GM21528 (cell line): ENCODE data around the gene TMED9.
"Not testable (repeated sequence)": the region's sequence is repeated elsewhere in the genome, so short reads cannot be mapped to it uniquely, and the experiment has no call there.

ENCODE experiments used
- ATAC-seq: cut with Tn5 transposase; IDR thresholded peaks from one replicate; pipeline ENCODE4 v1.9.1; 2021; ENCODE audit warnings: mild to moderate bottlenecking, moderate library complexity; ENCODE audit not compliant: unreplicated experiment, low FRiP score

The TMED9 gene

DNA sequence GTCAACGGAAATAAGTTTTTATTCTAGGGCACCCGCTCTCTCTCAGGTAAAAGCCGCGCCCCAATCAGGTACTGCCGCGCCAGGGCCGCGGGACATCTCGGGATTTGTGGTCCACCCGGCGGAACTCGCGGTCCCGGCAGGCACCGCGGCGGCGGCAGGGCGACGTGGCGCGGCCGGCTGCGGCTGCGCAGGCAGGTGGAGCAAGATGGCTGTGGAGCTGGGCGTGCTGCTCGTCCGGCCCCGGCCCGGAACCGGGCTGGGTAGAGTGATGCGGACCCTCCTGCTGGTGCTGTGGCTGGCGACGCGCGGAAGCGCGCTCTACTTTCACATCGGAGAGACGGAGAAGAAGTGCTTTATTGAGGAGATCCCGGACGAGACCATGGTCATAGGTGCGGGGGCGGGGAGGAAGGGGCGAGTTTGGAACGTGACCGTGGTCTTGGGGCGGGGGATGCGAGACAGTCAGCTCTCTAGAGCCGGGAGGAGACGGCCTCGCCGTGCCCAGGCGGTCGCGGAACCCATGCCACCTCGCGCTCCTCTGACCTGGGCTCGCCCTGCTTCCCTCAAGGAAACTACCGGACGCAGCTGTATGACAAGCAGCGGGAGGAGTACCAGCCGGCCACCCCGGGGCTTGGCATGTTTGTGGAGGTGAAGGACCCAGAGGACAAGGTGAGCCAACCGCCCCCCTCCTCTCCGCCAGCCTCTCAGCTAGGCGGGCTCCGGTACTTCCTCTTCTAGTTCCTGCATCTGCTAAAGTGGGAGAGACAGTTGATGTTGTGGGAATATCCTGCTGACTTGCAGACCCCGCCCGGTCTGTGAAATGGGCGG is at the start of gene TMED9:
Gene TMED9, plus strand, starts transcription at position 194 of the 825 bp plus-strand sequence. Its CDS starts 12 bp downstream, at position 206.
- ATAC-seq, result peak; percentile 86

DNA sequence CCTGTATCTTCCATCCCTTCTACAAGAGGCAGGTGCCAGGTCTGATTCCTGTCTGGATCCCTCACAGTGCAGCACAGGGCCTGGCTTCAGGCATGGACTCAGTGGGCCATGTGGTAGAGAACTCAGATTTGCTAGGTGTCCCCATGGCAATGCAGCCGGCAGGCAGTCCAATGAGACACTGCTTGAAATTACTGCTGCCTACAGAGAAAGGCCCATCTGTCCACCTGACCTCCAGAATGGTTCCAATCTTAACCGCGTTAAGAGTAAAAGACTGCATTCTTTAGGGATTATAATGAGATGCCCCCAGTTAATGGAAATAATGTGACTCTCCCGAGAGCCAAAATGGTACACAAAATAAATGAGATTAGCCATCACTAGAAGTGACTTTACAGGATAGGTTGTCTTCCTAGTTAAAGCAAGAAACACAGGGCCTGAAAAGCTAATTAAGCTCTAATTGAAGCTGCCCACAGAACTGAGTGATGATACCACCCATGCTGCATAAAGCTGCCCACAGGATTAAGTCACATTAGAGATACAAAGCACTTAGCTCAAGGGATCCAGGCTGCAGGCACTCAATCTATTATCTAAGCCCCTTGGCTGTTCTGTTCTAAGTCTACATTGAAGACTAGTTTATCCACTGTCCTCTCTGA is 49.1 kb upstream of the TMED9 start:
- no peak for ATAC-seq

DNA sequence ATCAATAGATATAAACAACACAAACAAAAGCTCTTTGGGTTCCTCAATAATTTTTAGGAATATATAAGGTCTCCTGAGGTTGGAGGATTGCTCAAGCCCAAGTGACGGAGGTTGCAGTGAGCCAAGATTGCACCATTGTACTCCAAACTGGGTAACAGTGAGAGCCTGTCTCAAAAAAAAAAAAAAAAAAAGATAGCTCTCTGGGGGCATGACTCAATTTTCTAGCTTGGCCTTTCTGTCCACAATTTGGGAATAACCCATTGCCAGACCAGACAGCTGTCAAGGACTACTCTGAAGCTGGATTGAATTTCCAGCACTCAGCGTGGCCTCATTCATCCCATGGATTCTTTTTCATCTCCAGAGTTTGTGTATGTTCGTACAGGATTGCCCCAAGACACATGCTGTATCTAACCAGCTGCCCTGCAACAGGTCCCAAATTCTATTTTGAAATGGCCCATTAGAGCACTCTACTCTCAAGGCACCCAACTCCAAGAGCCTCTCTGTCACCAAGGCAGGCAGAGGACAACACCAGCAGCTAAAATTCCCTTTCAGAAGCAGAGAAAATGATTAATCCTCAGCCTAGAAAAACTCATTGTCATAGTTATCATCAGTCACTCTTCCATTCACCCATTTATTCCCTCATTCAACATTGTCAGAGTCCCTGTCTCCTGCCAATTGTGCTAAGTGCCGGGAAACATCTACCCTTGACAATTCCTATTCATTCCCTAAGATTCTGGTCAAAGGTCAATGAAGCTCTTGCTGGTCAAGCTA is 46.3 kb upstream of the TMED9 start:
- no peak for ATAC-seq

DNA sequence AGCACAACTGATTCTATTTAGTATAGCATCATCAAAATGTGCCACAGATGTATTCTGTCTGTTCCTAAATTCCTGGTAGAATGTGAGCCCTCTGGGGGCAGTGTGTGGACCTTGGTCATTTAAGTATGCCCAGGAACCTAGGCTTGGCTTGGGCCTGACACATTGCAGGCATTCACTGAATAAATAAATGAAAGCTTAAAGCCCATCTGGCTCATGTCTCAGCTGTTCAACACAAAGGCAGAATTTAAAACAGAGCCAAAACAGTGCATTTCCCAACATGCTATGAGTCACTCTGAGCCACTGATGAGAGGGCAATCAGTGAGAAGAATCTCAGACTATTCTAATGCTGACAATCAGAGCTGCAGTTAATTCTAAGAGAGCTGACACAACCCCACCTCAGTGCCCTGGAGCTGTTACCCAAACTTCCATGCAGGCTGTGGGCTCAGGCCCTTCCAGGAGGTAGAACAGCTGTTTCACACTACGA is 45.7 kb upstream of the TMED9 start:
- no peak for ATAC-seq

DNA sequence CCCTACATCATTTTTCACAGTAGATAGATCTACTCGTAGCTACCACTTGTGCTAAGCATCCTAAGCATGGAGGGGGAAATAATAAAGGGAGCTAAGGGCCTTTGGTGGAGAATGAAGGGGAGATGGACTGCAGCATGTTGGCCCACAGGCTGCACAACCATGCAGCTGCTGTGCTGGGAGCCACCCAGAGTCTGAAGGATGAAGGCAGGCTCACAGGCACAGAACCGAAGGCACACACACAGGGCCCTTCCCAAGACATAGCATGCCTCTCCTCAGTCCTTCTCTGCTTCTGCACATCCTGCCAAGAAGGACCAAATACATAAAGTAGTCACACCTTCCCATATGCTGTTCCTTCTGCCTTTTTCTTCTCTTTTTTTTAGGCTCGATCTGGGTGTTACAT is 44.3 kb upstream of the TMED9 start:
- ATAC-seq, result no peak

DNA sequence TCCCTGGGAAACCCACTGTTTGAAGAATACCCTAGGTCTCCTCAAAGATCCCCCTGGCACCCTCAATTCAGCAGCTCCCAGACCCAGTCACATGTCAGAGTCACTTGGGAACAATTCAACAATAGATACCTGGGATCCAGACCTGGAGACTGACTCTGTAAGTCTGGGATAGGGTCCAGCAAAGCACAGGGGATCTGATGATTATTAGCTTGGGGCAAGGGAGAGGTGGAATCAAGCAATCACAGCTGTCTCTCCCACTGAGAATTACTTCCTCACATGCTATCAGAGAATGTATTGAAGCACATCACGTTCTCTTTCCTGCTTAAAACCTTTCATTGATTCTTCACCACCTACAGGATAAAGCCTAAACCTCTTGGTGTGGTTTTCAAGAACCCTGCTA is 43.5 kb upstream of the TMED9 start:
- ATAC-seq, result no peak

DNA sequence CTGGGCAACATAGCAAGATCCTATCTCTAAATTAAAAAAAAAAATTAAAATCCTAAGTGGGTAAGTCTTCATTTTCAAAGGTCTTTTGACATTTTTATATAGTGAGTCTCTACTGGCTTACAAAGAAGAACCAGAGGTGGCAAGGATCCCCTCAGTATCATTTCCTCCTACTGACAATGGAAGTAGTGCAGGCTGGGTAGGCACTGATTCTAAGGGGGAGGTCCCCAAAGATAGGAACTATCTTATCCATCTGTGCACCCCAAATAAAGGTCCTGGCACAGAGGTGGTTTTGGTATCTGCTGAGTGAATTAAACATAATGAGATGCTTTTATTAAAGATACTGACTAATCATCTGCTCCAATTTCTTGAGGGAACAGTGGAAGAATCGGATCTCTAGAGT is 41.9 kb upstream of the TMED9 start:
- ATAC-seq, result no peak

DNA sequence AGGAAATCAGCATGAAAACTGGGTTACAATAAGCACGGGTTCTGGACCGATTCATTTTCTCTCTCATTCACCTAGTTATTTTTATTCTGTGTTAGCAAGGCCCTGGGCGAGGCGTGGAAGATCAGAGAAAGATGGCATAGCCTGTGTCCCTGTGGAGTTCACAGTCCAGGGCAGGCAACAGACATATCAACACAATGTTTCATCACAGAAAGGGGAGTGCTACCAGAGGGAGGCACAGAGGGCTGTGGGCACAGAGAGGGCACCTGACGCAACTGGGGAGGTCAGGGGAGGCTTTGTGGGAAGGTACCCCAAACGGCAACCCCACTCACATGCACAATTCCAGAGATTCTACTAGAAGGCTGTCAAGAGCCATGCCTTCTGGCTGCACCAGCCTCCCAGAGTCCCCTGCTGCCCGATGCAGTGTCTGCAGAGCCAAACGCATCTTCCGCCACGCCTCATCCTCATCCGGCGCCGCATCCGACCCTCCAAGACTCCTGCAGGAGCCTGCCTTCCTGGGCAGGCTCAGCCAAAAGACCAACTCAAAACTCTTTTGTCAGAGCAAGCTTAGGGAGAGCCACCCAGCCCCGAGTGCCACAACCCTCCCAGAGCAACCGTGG is 39.1 kb upstream of the TMED9 start:
- no peak for ATAC-seq

- peak; percentile 59 for ATAC-seq
These were observed 38.2 kb upstream of the TMED9 start for GRCh38 chr5:177553671-177554429.

GRCh38 chr5:177554474-177555111 is 37.4 kb upstream of the TMED9 start, which contains the start of gene FAM193B:
FAM193B (minus strand) TSS chr5:177554563; CDS start chr5:177554458, 105 bp downstream.
- peak; percentile 89 for ATAC-seq

GRCh38 chr5:177555228-177555627 is 36.8 kb upstream of the TMED9 start:
- ATAC-seq, result no peak

DNA sequence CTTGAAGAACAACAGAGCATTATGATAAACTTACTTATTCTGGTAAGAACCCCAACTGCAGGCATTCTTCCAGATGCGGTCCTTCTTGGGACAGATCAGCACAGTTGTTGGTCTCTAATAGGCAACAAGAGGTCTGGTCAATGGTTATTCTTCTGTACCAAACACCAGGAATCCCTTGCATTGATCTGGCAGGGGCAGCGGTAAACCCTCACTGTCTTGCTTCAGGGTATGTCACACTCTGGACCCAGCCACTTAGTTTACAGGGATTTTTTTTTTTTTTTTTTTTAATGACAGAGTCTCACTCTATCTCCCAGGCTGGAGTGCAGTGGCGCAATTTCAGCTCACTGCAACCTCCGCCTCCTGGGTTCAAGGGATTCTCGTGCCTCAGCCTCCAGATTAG is 36.3 kb upstream of the TMED9 start:
- no peak for ATAC-seq

GRCh38 chr5:177557041-177557647 is 34.9 kb upstream of the TMED9 start:
- no peak for ATAC-seq

DNA sequence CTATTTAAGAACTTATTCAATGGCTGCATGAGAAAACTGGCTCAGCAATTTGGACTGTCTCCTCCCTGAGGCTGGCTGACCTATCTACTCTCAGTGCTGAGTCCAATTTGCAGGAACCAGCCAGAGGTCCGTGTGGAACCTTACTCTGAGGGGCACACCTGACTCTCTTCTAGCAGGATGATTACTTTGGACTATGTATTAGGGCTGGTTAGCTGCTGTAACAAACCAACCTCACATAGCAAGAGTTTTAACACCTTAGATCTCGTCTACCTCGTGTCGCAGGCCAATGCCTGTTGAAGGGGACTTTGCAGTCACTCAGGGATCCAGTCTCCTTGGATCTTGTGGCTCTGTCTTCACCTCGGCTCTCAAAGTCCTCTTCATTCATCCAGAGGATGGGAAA is 34.2 kb upstream of the TMED9 start:
- ATAC-seq, result no peak

GRCh38 chr5:177559446-177559941 is 32.5 kb upstream of the TMED9 start:
- ATAC-seq, result not testable (repeated sequence)

- no peak for ATAC-seq
These were observed 27.0 kb upstream of the TMED9 start for GRCh38 chr5:177565046-177565445.

DNA sequence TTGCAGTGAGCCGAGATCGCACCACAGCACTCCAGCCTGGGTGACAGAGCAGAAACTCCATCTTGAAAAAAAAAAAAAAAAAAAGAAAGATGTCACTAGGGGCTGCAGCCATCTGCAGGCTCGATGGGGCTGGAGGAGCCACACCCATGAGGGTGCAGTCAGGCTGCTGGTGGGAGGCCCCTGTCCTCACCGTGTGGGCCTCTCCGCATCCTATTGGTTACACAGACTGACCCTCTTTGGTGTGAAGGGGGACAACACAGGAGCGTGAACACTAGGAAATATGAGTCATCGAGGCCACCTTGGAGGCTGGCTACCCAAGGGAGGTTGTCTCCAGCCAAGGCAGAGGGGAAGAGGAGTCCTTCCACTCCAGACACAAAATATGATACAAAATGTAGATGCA is 23.7 kb upstream of the TMED9 start:
- no peak for ATAC-seq

GRCh38 chr5:177569894-177570293 is 22.1 kb upstream of the TMED9 start:
- no peak for ATAC-seq

DNA sequence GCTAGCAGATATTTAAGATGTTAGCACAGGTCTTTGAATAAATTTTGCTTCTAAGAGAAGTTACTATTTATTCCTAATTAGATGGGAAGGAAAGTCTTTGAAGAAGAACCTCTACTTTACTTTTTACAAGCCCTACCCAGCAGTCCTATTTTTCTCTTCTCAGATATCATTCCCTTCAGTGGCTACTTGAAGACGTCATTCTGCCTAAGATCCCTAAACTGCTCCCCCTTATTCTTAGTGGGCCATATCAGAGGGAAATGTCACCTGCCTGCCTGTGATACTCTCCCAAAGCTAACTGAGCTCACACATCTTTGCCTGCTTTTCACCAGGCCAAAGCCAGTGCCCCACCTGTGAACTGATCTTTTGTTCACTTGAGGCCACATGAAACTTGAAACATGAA is 16.5 kb upstream of the TMED9 start:
- ATAC-seq, result no peak
